HepG2 (cell line): ENCODE data around the gene MATN1. TPM values are rescaled to one million over a fixed set of nuclear protein-coding genes. Genes with fewer than 3 reads are reported as not detected.

Source experiments
- polyA plus RNA-seq, 8 experiments: library from polyadenylated mRNA; depleted of rRNA in 3 of 8; stranded (reverse) in 7 of 8; unstranded in 1 of 8; fragments of >200 nt; fragmentation: Illumina TruSeq in 4 of 8; extraction: Trizol in 4 of 8; gene quantifications; 2 replicates each; pipeline versions ENCODE4 v1.2.1 to v1.2.3, GENCODE V29; 2011 to 2016; ENCODE audit warnings: low read depth in 4 of 8, missing spikeins in 1 of 8, mixed read lengths in 1 of 8; ENCODE audit not compliant: insufficient read depth in 1 of 8
- total RNA-seq, 5 experiments: library from RNA; depleted of rRNA; stranded (reverse); fragments of >200 nt; fragmentation: Illumina TruSeq; extraction: Trizol; gene quantifications; 2 replicates each; pipeline ENCODE4 v1.2.3, GENCODE V29; 2016; ENCODE audit warnings: low read depth in 1 of 5
- TF ChIP-seq, protein P1 (sequence below), 2 experiments: fragments of 450-650 bp in 1 of 2; sonication (generic) in 1 of 2; formaldehyde crosslinking in 1 of 2; IDR thresholded peaks; 2 replicates each; pipeline versions ENCODE4 v1.6.1 to v1.8.0; 2016 to 2022; ENCODE audit warnings: antibody characterized with exemption in 1 of 2, mild to moderate bottlenecking in 1 of 2, missing genetic modification reagents in 1 of 2

The MATN1 gene
- total and polyA plus RNA-seq, 2 of the 13 experiments (the other 11 are each of a cell fraction or from before 2014, with no cell fraction given): 0.04 to 0.05 TPM

DNA sequence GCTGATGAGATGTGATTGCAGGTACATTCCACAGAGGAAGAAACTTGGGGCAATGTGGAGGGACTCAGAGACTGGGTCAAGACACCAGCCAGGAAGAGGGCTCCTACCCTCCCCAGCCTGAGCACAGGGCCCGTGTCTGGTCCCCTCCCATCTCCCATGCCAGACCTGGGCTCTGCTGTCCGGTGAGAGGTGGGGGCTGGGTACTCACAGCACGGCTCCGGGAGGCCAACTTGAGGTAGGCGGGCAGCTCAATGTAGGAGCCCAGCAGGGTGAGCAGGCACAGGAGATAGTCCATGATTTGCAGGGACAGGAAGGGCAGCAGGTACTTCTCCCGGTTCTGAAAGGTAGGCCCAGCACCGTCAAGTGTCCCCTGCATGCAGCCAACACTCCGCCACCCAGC is 16.2 kb upstream of the MATN1 start (continued):
- TF ChIP-seq, protein P1, sequence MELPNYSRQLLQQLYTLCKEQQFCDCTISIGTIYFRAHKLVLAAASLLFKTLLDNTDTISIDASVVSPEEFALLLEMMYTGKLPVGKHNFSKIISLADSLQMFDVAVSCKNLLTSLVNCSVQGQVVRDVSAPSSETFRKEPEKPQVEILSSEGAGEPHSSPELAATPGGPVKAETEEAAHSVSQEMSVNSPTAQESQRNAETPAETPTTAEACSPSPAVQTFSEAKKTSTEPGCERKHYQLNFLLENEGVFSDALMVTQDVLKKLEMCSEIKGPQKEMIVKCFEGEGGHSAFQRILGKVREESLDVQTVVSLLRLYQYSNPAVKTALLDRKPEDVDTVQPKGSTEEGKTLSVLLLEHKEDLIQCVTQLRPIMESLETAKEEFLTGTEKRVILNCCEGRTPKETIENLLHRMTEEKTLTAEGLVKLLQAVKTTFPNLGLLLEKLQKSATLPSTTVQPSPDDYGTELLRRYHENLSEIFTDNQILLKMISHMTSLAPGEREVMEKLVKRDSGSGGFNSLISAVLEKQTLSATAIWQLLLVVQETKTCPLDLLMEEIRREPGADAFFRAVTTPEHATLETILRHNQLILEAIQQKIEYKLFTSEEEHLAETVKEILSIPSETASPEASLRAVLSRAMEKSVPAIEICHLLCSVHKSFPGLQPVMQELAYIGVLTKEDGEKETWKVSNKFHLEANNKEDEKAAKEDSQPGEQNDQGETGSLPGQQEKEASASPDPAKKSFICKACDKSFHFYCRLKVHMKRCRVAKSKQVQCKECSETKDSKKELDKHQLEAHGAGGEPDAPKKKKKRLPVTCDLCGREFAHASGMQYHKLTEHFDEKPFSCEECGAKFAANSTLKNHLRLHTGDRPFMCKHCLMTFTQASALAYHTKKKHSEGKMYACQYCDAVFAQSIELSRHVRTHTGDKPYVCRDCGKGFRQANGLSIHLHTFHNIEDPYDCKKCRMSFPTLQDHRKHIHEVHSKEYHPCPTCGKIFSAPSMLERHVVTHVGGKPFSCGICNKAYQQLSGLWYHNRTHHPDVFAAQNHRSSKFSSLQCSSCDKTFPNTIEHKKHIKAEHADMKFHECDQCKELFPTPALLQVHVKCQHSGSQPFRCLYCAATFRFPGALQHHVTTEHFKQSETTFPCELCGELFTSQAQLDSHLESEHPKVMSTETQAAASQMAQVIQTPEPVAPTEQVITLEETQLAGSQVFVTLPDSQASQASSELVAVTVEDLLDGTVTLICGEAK (IDR thresholded peaks at IDR 0.05): no peak
- TF ChIP-seq, protein P1 (CRISPR knock-in tag; IDR thresholded peaks at IDR 0.05): no peak
